HG03457 (cell line): Measurements from ENCODE around the gene NDUFS3.
"Not testable (repeated sequence)": the region's sequence is repeated elsewhere in the genome, so short reads cannot be mapped to it uniquely, and the experiment has no call there.

Source experiments
- ATAC-seq: cut with Tn5 transposase; IDR thresholded peaks from one replicate; pipeline ENCODE4 v1.9.1; 2021; ENCODE audit warnings: moderate number of reproducible peaks; ENCODE audit not compliant: unreplicated experiment

Gene NDUFS3

DNA sequence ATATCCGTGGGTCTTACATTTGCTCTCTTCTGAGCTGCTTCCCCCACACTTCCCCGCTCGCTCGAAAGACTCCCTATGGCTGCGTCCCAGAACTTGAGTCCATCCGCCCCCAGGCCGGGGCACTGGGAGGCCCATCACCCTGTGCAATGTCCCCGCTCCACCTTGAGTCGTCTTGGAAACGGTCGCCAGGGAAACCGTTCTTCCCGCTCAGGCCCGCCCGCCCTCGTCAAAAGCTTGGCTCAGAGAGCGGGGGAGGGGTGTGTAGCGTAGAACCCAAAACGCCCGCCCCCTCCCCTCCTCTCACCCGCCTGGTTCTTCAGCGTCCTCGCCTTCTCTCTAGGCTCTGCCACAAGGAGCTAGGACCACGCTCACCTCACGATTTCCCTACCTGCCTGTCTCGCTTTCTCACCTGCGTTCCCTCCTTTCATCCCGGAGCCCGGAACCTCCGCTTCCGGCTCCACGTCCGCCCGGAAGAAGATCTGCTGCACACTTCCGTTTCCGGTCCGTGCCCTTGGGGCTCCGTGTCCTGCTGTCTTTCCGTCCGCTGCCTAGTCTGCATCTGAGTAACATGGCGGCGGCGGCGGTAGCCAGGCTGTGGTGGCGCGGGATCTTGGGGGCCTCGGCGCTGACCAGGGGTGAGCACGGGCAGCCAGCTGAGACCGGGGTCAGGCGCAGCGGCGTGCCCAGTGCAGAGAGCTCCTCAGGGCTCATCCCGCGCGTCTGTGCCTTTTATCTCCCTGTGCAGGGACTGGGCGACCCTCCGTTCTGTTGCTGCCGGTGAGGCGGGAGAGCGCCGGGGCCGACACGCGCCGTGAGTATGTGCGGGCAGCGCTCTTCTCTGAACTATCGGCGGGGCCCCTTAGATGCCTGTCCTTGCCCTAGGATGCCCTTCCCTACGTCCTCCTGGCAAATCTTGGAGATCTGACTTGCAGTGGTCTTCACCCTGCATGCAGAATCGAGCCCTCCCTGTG, at the start of gene NDUFS3, which contains the start of gene KBTBD4:
TSS of gene NDUFS3 (plus strand) at position 551 of the 971 bp plus-strand sequence. CDS start at position 569, 18 bp downstream.
TSS of gene KBTBD4 (minus strand) at position 447 of the 971 bp plus-strand sequence. CDS start at position 428, 19 bp downstream.
- peak; percentile 84 for ATAC-seq

DNA sequence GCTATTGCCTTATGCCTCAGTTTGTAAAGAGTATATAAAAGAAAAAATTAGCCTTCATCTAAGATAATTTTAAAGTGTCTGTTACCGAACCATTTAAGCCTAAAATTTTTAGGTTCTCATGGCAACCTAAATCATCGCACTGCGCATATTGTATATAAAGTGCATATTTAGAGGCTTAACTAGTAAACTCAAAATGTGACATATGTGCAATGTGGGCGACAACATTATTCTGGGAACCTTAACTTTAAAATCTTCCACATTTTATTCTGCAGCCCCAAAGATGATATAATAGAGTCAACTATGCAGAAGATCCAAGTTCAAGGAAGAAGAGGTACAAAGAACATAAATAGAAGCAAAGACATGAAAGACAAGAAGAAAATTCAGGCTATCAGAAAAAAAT, 48.9 kb upstream of the NDUFS3 start:
- no peak for ATAC-seq

DNA sequence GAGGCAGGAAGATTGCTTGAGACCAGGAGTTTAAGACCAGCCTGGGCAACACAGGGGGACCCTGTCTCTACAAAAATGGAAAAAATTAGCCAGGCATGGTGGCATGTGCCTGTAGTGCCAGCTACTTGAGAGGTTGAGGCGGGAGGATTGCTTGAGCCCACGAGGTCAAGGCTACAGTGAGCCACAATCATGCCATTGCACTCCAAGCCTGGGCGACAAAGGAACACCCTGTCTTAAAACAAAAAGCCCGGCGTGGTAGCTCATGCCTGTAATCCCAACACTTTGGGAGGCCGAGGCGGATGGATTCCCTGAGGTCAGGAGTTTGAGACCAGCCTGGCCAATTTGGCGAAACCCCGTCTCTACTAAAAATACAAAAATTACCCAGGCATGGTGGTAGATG, 48.2 kb upstream of the NDUFS3 start:
- not testable (repeated sequence) for ATAC-seq

DNA sequence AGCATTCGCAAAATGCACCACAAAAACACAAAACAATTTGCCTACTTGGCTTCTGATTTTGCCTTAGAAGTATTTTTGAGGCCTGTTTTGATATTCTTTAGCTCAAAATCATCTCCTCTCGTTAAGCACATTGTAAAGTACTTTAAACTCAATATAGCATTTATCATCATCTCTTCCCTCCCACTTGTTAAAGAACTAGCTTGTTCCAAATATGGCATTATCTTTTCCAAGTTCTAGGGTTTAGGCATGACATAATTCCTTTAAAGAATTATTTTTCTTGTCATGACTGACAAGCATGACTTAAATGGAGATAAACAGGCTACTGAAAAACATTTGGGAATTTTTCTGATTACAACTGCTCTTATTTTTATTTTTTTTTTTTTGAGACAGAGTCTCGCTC, 47.2 kb upstream of the NDUFS3 start:
- no peak for ATAC-seq

DNA sequence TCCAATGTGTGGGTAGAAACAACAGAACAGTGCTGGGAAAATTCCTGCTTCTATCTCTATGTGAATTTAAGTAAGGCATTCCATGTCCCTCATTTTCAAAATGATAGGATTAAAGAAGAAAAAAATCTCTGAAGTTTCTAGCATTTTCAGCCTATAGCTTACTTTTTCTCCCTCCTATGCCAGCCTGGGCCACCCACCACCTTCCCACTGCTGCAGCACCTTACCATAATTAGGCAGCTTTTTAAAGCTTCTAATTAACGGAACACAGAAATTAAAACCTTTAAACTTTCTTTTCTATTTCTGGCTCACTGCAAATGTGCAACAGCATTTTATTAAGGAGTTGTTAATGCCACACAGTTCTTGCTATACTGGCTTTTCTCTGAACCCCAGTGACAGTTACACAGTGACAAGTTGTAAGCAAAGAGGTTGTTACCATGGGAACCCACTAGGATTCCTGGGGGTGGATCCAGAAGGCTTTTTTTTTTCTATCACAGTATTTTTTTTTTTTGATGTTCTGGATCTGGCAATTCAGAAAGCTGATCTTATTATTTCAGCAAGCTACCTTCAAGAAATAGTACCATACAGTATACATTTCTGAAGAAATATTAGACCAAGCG, 46.2 kb upstream of the NDUFS3 start:
- ATAC-seq = no peak

DNA sequence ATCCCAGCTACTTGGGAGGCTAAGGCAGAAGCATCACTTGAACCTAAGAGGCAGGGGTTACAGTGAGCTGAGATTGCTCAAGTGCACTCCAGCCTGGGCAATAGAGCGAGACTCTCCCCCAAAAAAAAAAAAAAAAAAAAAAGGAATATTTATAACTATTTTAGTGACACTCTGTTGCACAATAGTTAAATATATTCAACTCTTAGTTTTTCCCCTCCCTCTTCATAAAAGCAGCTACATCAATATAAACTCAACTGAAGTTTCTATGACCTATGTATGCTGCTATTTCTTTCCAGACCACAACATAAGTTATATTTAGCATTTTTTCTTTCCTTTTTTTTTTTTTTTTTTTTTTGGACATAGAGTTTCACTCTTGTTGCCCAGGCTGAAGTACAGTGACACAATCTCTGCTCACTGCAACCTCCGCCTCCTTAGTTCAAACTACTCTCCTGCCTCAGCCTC, 45.2 kb upstream of the NDUFS3 start:
- no peak for ATAC-seq

DNA sequence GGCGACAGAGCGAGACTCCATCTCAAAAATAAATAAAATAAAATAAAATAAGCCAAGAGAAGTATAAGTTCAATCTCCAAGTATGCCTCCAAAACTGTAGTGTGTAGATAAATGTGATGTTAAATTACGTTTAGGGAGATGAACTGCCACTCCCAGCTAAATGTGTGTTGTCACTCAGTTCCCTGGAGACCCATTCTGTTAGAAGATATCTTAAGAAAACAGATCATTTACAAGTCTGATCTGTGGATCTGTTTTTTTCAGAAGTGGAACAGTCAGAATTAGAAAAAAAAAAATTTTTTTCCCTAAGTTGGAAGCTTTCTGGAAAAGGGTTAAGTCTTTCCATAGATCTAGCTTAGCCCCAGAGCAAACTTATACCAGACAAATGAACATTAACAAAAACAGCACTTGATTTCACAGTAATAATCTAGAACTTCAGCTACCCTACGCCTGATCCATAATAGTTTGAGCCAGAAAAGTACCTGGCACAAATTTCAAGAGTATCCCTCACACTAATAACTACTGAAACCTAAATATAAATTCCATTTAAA, 44.1 kb upstream of the NDUFS3 start:
- no peak for ATAC-seq

DNA sequence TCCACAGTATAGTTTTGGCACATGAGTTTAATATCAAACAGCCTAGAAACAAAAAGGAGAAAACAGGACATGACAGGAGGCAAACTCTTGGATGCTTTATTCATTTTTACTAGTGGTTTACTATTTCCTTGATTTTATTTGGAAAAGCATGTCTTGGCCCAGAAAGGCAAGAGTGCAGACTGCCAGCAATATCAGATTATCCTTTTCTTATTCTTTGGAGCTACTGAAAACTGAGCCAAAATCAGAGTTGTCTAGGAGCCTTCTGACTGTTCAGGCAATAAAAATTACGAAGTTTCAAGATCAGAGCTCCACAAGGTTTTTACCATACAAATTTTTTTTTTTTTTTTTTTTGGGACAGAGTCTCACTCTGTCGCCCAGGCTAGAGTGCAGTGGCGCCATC, 42.0 kb upstream of the NDUFS3 start:
- no peak for ATAC-seq

DNA sequence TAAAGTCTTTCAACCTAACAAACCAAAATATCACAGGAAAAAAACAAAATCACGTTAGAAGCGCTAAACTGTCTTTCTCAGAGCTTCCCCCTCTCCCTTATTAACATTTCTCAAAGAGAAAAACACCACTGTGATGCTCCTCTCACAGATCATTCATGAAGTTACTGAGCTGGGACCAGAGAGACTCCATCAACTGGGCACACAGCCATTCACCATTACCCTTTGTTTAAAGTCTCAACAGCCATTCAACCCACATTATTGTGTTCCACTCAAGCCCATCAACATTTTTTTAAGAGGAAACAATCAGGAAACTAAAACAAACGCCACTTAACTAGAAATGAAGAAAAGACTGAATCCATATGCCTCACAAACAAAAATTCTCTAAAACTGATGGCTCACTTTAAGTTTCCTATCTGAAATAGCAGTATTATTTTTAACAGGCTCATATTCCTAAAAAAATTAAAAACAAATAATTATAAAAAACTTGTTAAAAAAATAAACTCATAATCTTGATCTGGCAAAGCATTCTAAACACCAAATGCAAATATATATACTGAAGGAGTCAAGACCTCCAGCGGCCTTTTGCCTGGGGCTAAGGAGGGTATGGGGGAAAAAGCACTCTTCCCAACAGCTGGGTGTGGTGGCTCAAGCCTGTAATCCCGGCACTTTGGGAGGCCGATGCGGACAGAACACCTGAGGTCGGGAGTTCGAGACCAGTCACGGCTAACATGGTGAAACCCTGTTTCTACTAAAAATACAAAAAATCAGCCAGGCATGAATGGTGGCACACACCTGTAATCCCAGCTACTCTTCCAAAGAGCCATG, 39.9 kb upstream of the NDUFS3 start:
- ATAC-seq = no peak

DNA sequence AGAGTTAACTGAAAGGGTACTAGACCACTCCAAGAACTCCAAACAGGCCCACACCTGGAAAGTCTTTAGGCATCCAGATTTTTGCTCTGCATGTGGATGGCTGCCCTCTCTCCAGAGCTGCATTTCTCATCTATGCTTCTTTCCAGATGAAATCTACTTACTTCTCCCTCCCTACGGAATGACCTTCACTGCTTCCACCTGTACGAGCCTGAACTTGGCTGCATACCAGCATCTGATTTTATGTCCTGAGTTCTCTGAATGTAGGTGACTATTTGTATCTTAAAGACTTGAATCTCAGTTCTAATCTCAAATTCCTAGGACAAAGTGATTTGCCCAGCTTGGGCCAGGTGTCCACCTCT, 39.2 kb upstream of the NDUFS3 start:
- no peak for ATAC-seq

DNA sequence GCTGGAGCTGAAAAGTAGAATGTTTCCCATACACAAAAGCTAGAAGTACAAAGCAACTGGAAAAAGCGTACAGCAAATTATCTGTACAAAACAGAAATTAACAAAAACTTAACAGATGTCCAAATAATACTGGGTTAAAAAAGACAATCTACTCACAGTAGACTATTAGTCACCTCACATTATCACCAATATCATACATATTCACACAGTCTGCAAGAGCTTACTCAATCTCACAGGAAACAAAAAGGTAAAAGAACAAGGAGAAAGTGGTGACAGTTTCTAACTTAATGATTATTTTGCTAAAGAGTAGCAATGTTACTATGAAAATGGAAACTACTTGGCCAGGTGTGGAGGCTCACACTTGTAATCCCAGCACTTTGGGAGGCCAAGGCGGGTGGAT, 37.8 kb upstream of the NDUFS3 start:
- no peak for ATAC-seq

DNA sequence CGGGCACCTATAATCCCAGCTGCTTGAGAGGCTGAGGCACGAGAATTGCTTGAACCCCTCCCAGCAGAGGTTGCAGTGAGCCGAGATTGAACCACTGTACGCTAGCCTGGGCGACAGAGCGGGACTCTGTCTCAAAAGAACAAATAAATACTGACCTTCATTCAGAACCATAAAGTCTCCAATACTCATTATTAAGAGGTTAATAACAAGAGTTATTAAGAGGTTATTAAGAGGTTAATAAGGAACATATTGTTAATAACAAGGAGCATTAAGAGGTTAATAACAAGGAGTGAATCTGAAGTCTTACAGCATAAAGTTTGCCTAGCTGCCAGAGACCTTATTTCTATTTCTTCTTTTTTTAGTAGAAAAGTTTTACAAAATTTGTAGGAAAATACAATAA, 33.6 kb upstream of the NDUFS3 start:
- no peak for ATAC-seq

DNA sequence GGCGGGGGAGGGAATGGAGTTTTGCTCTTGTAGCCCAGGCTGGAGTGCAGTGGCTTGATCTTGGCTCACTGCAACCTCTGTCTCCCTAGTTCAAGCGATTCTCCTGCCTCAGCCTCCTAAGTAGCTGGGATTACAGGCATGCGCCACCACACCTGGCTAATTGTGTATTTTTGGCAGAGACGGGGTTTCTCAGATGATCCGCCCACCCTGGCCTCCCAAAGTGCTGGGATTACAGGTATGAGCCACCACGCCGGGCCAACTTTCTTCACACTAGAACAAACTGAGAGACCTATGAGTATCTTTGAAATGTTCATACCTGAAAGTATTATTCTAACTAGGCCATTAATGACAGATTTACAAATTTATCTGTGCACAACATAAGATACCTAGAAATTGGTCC, 32.6 kb upstream of the NDUFS3 start:
- ATAC-seq = not testable (repeated sequence)

DNA sequence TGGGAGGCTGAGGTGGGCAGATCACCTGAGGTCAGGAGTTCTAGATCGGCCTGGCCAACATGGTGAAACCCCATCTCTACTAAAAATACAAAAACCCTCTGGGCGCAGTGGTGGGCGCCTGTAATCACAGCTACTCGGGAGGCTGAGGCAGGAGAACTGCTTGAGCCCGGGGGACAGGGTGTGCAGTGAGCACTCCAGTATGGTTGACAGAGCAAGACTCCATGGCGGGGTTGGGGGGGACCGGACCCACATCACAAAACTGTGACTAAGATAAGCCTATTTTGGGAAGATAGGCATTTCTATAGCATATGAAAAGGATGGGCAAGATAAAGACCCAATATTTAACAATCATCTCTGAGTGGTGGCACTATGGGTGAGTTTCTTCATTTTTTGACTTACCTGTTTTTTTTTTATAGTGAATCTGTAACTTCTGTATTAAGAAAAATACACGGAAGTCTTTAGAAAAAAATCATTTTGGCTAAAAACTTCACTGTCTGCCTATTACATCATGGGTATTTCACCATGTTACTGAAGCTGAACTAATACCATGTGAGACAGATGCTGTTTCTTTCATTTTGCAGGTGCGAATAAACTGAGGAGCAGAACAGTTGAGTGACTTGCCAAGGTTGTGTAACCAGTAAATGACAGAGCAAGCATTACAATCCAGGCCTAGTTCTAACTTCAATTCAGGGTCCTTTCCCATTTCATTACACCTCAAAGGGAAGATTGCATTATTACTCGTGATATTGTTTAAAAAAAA, 28.4 kb upstream of the NDUFS3 start:
- ATAC-seq = no peak

DNA sequence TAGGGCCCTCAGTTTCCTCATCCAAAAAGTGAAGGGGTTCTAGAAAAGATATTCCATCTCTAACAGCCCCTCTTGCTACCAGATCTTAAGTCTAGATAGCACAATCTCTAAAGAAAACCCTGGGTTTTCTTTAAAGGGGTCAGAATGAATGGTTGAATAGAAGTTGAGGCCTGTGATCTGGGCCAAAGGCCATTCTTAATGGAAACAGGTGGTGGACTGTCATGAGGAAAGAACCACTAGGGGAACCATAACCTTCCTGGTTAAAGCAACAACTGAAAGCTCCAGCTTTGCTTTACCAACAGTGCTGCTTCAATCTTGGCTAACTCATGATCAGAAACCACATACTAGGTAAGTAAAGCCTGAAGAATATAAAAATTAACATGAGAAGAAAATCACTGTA, 27.8 kb upstream of the NDUFS3 start:
- ATAC-seq = no peak

DNA sequence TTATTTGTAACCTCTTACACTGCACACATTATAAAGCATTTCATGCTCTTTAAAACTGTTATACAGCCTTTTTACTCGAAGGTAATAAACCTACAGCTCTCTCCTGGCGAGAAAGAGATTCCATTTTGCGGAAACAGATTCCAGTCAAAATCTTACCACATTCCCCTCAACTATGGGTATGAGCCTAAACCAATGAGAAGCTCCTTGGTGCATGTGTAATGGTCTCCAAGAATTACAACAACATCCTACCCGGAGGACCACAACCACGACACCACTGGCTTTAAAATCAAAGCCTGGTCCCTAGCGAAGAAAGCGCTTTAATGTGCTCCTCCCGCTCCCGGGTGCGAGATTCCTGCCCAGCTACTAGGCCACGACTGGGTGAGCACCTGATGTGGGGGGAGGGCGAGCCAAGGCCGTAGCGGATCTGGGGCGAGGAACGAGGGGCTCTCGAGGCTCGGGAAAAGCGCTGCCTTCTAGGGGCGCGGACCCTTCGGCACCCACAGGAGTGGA, 26.8 kb upstream of the NDUFS3 start:
- no peak for ATAC-seq

DNA sequence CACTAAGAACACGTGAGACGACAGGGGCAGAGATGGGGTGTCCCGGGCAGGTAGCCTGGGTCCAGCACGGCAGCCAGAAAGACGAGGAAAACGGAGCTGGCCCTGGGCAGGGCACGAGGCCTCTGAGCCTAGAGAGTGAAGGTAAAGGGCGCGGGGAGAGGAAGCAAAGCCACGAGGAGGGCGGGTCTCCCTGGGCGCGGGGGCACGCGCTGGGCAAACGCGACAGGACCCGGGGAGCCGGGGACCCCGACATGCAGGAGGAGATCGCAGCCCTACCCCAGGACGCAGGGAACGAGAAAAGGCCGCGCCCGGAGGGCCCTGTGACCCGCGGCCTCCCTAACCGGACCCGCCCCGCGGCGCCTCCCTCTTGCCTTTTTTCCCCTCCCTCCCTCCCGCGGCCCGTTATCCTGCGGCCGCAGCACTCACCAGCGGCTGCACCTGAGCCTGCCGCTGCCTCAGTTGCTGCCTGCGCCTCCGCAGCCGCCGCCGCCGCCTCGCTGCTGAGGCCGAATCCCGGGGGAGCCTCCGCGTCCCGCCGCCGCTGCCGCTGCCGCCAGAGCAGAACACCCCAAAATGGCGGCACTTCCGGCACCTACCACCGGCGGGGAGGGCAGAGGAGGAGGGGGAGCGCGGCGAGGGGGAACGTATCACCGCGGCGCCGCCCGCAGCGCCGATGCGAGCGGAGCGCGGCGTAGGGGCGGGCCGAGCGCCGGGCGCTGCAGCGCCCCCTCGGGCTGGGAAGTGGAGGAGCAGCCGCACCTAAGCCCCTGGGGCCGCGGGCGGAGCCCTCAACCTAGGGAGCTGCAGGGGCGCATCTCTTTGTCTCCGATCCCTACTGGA, 26.1 kb upstream of the NDUFS3 start, which contains the start of gene CELF1:
TSS of gene CELF1 (minus strand) at position 567 of the 840 bp plus-strand sequence. CDS start 53,609 bp downstream, outside the sequence.
- peak; percentile 88 for ATAC-seq

DNA sequence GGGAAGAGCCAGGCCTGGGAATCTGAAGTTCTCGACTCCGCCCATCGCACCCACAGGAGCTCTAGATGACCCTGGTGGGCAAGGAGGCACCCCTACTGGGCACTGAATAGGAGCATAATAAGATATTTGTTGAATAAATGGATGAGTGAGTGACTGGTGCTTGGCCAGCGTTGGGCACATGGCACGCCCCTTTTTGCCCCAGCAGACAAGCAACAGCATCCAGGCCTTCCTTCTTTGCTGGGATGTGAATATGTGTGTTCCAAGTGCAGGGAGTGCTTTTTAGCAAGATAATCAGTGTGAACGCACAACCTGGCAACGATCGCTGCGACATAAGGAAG, 25.5 kb upstream of the NDUFS3 start:
- peak; percentile 16 for ATAC-seq

DNA sequence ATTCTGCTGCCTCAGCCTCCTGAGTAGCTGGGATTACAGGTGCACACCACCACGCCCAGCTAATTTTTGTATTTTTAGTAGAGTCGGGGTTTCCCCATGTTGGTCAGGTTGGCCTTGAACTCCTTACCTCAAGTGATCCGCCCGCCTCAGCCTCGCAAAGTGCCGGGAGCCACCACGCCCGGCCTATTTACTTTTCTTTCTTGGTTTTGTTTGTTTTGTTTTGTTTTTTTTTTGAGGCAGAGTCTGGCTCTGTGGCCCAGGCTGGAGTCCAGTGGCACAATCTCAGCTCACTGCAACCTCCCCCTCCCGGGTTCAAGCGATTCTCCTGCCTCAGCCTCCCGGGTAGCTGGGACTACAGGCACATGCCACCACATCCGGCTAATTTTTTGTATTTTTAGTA, 21.9 kb upstream of the NDUFS3 start:
- ATAC-seq = not testable (repeated sequence)
